CD14-positive monocyte (primary cell): ENCODE results near the gene PCBP3. TPM values are rescaled to one million over a fixed set of nuclear protein-coding genes. Genes with fewer than 3 reads are reported as not detected.

ENCODE experiments used
- DNase-seq, 3 donors: peaks; one replicate each; pipeline ENCODE4 v3.0.0-alpha.2; 2011 to 2022
- H2AFZ ChIP-seq: 2 replicates; pipeline ENCODE4 v1.6.0; 2012; ENCODE audit warnings: mild to moderate bottlenecking, low read depth, low read length, inconsistent platforms; ENCODE audit not compliant: insufficient read depth, poor library complexity, severe bottlenecking
- H3K27ac ChIP-seq, 2 donors: 1 replicate in 1 of 2; 2 replicates in 1 of 2; pipeline ENCODE4 v1.5.1; 2012 to 2013; ENCODE audit warnings: low read length in 2 of 2, control low read depth in 1 of 2, inconsistent platforms in 1 of 2, low read depth in 1 of 2, mild to moderate bottlenecking in 1 of 2
- H3K27me3 ChIP-seq, 2 donors: one replicate each; pipeline versions ENCODE4 v1.6.0 to v1.6.1; 2011 to 2013; ENCODE audit warnings: low read length in 2 of 2; ENCODE audit not compliant: control insufficient read depth in 2 of 2, insufficient read depth in 2 of 2
- H3K36me3 ChIP-seq, 2 donors: replicated peaks in 1 of 2; 1 replicate in 1 of 2; 2 replicates in 1 of 2; pipeline versions ENCODE4 v1.5.1 to v1.6.1; 2012 to 2013; ENCODE audit warnings: low read length in 2 of 2, control low read depth in 1 of 2, inconsistent platforms in 1 of 2, mild to moderate bottlenecking in 1 of 2; ENCODE audit not compliant: insufficient read depth in 2 of 2, control insufficient read depth in 1 of 2
- H3K4me1 ChIP-seq, 2 donors: 1 replicate in 1 of 2; 2 replicates in 1 of 2; pipeline versions ENCODE4 v1.5.1 to v1.6.1; 2012 to 2013; ENCODE audit warnings: low read length in 2 of 2, control low read depth in 1 of 2, inconsistent platforms in 1 of 2, mild to moderate bottlenecking in 1 of 2, moderate library complexity in 1 of 2; ENCODE audit not compliant: insufficient read depth in 2 of 2, control insufficient read depth in 1 of 2
- H3K4me2 ChIP-seq: replicated peaks from 2 replicates; pipeline ENCODE3; 2012; ENCODE audit warnings: low read length, moderate library complexity, mild to moderate bottlenecking; ENCODE audit not compliant: poor library complexity, severe bottlenecking; ENCODE audit errors: extremely low read depth
- H3K4me3 ChIP-seq, 3 experiments: fragments of 200-600 bp in 1 of 3; sonication (generic) in 1 of 3; replicated peaks in 1 of 3; 1 replicate in 2 of 3; 2 replicates in 1 of 3; pipeline ENCODE4 v1.5.1; 2011 to 2013; ENCODE audit warnings: low read length in 3 of 3, mild to moderate bottlenecking in 3 of 3, control low read depth in 2 of 3, low read depth in 2 of 3, inconsistent platforms in 1 of 3, moderate library complexity in 1 of 3
- H3K79me2 ChIP-seq: 2 replicates; pipeline ENCODE4 v1.6.0; 2012; ENCODE audit warnings: mild to moderate bottlenecking, control low read depth, inconsistent platforms, low read length, moderate library complexity; ENCODE audit not compliant: insufficient read depth
- H3K9ac ChIP-seq: 2 replicates; pipeline ENCODE4 v1.6.0; 2017; ENCODE audit warnings: low read length, mild to moderate bottlenecking; ENCODE audit not compliant: insufficient read depth, poor library complexity, severe bottlenecking
- H3K9me3 ChIP-seq, 2 donors: replicated peaks in 1 of 2; 1 replicate in 1 of 2; 2 replicates in 1 of 2; pipeline versions ENCODE4 v1.5.1 to v1.6.1; 2012 to 2013; ENCODE audit warnings: low read length in 2 of 2, control low read depth in 1 of 2; ENCODE audit not compliant: control insufficient read depth in 1 of 2, insufficient read depth in 1 of 2
- H4K20me1 ChIP-seq: 2 replicates; pipeline ENCODE4 v1.6.0; 2012; ENCODE audit warnings: mild to moderate bottlenecking, low read length, control low read depth, moderate library complexity; ENCODE audit not compliant: insufficient read depth
- H3K27ac Mint-ChIP-seq, 7 donors: one replicate each; pipeline ENCODE4 v1.8.0; 2020; ENCODE audit warnings: mild to moderate bottlenecking in 7 of 7, mixed read lengths in 7 of 7, moderate library complexity in 6 of 7, inconsistent platforms in 2 of 7
- H3K27me3 Mint-ChIP-seq, 3 donors: one replicate each; pipeline ENCODE4 v1.8.0; 2021 to 2022; ENCODE audit warnings: low read depth in 3 of 3, mild to moderate bottlenecking in 3 of 3, mixed read lengths in 3 of 3, moderate library complexity in 3 of 3, inconsistent platforms in 1 of 3
- H3K36me3 Mint-ChIP-seq, 2 donors: one replicate each; pipeline ENCODE4 v1.8.0; 2020; ENCODE audit warnings: mixed read lengths in 2 of 2, inconsistent platforms in 1 of 2, mild to moderate bottlenecking in 1 of 2
- H3K4me1 Mint-ChIP-seq: one replicate; pipeline ENCODE4 v1.8.0; 2020; ENCODE audit warnings: mild to moderate bottlenecking, mixed read lengths
- H3K4me3 Mint-ChIP-seq, 2 donors: one replicate each; pipeline ENCODE4 v1.8.0; 2020; ENCODE audit warnings: mild to moderate bottlenecking in 2 of 2, mixed read lengths in 2 of 2, moderate library complexity in 1 of 2
- H3K9me3 Mint-ChIP-seq, 7 donors: one replicate each; pipeline ENCODE4 v1.8.0; 2020 to 2022; ENCODE audit warnings: mixed read lengths in 7 of 7, mild to moderate bottlenecking in 6 of 7, moderate library complexity in 6 of 7, inconsistent platforms in 2 of 7
- CTCF ChIP-seq: fragments of 200-600 bp; IDR thresholded peaks from one replicate; pipeline ENCODE4 v1.8.0; 2022; ENCODE audit warnings: antibody characterized with exemption, mild to moderate bottlenecking
- WGBS: methylation state at CpG from one replicate; pipeline ENCODE4 v1.1.5; 2013; ENCODE audit warnings: missing lambda C conversion rate; ENCODE audit not compliant: insufficient coverage; 5-methylcytosine and 5-hydroxymethylcytosine counted together
- intact Hi-C, 2 donors: fragments of 100-400 bp; cut with micrococcal nuclease; formaldehyde crosslinking; loops; one replicate each; pipeline versions ENCODE4 v1.15.0 to v1.15.1; 2023
- polyA plus RNA-seq, 3 donors: library from polyadenylated mRNA; depleted of rRNA in 1 of 3; unstranded in 2 of 3; stranded (reverse) in 1 of 3; fragments of 300-500 nt in 2 of 3; fragments of >200 nt in 1 of 3; fragmentation: Illumina TruSeq in 2 of 3; gene quantifications; 1 replicate in 2 of 3; 2 replicates in 1 of 3; pipeline ENCODE4 v1.2.3, GENCODE V29; 2012 to 2021

Gene PCBP3
- polyA plus RNA-seq, 3 donors: 0.34 to 0.49 TPM; not detected in 1

- Mint-ChIP-seq H3K9me3 (peaks cover 0 to 2% (median 0%) of the 10 kb centered on the region in 7 donors), H3K4me1 (no peaks in the 10 kb centered on the region), H3K36me3 (no peaks in the 10 kb centered on the region), H3K27ac (no peak overlapping the region), H3K4me3 (no peak overlapping the region), H3K27me3 (no peaks in the 10 kb centered on the region)
- no peak for TF ChIP-seq CTCF
- no peak overlapping the region for H3K4me2 ChIP-seq
- intact Hi-C loops: no loop called here
- H2AFZ ChIP-seq: no peak overlapping the region
- H4K20me1 ChIP-seq: no peaks in the 10 kb centered on the region
- no peaks in the 10 kb centered on the region for H3K36me3 ChIP-seq
- no peaks in the 10 kb centered on the region for H3K27me3 ChIP-seq
- no peaks in the 10 kb centered on the region for H3K4me1 ChIP-seq
- no peak overlapping the region for H3K9ac ChIP-seq
- H3K27ac ChIP-seq: no peak overlapping the region
- WGBS: 92% methylated on average over 8 of the region's 13 CpGs
- no peak overlapping the region for H3K4me3 ChIP-seq
- DNase-seq: no peak
- no peaks in the 10 kb centered on the region for H3K79me2 ChIP-seq
- H3K9me3 ChIP-seq: no peaks in the 10 kb centered on the region
Observed at GRCh38 chr21:45767071-45768006, 123.8 kb downstream of the PCBP3 start.

GRCh38 chr21:45768011-45768739, 124.7 kb downstream of the PCBP3 start:
- intact Hi-C loops: no loop called here
- no peaks in the 10 kb centered on the region for H3K79me2 ChIP-seq
- no peaks in the 10 kb centered on the region for H3K27me3 ChIP-seq
- H3K4me1 ChIP-seq: no peaks in the 10 kb centered on the region
- H3K9me3 ChIP-seq: no peaks in the 10 kb centered on the region
- Mint-ChIP-seq H3K27me3 (no peaks in the 10 kb centered on the region), H3K4me3 (no peak overlapping the region), H3K36me3 (no peaks in the 10 kb centered on the region), H3K27ac (no peak overlapping the region), H3K4me1 (no peaks in the 10 kb centered on the region), H3K9me3 (peaks cover 0 to 2% (median 0%) of the 10 kb centered on the region in 7 donors)
- no peak overlapping the region for H3K4me2 ChIP-seq
- TF ChIP-seq CTCF: no peak
- DNase-seq: no peak
- H3K9ac ChIP-seq: no peak overlapping the region
- 89% methylated on average over 10 of the region's 11 CpGs for WGBS
- no peak overlapping the region for H3K4me3 ChIP-seq
- H2AFZ ChIP-seq: no peak overlapping the region
- no peaks in the 10 kb centered on the region for H4K20me1 ChIP-seq
- H3K27ac ChIP-seq: no peak overlapping the region
- H3K36me3 ChIP-seq: no peaks in the 10 kb centered on the region
